NCI-H2029 treated with DMSO at 0.1 percent for 48 hours (cell line): ENCODE measurements around the gene OSBPL10.

Experiments used
- DNase-seq: peaks from one replicate; lab custom pipeline; 2025; lab: John Stamatoyannopoulos, UW

OSBPL10 gene

DNA sequence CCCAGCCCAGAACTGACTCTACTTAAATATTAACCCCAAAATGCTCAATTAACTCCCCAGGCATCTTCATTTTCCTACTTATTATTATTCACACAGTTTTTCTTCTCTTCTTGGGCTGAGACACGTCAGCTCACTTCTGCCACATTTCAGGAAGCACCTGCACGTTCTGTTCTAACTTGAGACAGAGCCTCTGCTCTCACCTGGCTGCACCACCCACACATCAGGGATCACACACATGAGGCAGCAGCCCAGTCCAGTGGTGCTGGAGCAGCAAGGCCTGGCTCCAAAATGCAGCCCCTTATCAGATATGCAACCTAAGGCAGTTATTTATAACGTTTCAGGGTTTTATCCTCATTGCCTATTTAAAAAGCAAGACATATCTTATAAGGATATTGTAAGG is 127.5 kb downstream of the OSBPL10 start:
- DNase-seq, result no peak

DNA sequence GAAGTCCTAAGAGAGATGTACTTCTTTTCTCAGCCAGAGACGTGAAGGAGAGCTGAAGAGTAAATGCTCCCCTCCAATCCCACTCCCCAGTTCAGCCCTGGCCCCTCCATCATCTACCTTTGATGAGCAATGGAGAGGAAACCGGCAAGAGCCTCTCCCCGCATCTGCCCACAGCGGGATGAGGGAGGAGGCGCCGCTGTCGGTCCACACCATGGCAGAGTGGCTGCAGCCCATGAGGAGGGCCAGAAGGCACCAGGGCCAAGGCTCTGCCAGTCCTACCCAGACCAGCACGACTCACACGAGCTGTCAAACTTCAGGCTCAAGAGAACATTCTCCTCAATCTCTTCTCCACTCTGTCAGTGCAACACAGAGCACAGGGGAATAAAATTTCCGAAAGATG is 129.8 kb downstream of the OSBPL10 start:
- DNase-seq, result no peak

DNA sequence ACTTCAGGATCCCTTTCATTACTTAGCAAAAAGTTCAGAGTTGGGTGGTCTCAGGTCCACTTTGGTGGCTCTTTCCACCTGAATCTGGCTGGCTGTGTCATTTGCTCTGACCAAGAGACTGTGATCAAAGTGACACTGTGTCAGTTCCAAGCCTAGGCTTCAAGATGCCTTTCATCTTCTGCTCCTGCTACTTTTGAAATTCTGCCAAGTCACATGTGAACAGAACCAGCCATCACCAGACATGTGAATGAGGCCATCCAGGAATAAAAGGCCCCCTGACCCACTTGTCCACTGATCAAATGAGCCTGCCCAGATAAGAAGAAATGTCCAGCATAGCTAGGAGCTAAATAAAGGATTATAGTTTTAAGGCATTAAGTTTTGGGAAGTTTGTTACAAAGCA is 132.2 kb downstream of the OSBPL10 start:
- DNase-seq, result no peak

DNA sequence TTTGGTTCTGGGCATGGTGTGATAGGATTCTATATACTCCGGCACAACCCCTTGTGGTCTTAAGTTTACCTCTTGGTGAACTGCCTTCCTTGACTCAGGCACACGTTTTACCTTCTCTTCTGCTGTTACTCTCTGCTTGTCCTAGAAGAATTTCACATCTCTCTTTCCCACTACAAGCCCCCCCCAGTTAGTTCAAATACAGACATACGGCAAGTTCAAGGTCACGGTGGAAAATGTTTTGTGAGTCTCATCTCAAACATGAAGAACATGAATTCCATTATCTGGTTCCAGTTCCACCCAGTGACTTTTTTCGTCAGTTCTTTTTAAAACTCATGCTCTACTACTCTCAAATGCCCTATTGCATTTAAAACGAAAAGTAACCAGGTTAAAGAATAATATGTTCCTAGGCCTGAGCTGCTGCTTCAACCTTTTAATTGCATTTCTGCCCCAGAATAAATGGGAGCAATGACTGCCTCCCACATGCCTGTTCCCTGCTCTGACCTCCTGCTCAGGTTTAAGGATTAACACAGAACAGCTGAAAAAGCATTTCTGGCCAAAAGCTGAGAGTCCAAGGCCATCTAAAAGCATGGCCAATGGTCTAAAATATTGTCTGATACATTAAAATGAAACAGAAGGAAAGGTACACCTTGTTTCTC is 132.8 kb downstream of the OSBPL10 start:
- DNase-seq, result no peak

DNA sequence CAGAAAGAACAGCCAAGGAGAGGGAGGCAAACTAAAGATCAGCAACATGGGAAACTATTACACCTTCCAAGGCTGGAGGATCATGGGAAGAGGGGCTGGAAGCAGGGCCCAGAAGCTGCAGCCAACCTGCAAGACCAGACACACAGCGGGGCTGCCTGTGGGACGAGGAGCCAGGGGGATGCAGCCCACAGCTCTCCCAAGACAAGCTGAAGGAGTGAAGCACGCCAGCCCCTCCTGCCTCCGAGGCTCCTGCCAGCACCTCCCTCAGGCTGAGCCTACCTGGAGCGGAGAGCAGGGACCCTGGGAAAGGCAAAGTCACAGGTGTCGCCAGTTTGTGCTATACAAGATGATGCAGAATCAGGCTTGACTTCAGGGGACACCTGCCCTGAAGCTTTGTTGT is 133.3 kb downstream of the OSBPL10 start:
- DNase-seq, result no peak

DNA sequence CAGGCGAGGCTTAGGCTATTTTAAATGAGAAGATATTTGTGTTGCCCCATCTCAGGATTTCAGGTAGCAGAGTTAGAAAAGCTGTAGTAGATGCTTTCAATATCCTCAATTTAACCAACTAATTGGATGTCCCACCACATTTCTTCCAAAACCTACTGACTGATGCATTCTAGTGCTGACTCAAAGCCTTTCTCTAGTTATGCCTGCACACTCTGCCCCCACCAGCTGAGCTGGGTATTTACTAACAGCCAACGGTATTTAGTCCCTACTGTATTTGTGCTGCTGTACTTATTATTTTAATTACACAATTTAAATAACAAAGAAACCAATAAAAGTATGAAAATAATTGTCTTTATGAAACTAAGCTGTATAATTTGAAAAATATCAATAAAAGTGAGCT is 139.5 kb downstream of the OSBPL10 start:
- no peak for DNase-seq

DNA sequence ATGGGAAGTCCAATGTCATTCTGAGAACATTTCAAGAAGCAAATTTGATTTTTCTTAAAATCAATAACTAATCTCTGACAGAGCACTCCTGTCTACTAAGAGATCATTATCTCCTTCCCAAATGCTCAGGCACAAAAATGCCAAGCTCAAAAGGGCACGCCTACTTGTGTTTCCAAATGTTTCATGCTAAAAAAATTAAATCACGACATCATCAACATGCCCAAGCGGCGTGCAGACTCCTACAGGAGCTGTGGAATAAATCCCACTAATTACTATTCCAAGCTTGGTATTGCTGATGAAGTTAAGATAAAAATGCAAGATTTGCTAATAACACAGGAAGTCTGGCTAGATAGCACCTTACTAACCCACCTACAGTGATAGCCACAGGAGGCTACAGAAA is 140.8 kb downstream of the OSBPL10 start:
- DNase-seq, result no peak

DNA sequence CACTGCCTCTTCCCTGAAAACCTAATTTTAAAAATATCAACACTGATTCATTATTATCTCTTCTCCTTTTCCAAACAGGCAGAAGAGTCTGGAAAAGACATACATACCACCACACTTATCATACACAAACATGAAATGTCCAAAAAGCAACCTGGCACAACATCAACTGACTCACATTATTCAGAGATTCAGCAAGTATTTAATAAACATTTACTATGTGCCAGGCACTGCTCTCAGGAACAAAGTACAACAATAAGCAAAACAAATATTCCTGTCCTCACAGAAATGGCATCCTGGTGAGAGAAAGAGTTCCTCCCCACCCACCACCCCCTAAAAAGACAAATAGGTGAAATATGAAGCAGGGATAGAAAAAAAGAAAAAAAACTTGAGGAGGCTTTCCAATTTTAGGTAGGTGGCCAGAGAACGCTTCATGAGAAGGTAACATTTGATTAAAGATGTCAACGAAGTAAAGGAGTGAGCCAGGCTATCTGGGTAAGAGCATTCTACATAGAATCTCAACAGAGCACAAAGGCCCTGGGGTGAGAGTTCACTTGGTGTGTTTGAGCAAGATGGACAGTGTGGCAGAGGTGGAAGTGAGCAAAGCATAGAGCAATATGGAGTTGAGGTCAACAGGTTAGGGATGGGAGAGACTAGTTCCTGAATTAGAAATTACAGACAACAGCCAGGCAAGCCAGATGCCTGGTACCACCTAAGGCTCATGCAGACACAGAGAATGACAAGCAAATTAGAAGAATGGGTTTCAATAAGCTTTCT is 141.7 kb downstream of the OSBPL10 start:
- no peak for DNase-seq

DNA sequence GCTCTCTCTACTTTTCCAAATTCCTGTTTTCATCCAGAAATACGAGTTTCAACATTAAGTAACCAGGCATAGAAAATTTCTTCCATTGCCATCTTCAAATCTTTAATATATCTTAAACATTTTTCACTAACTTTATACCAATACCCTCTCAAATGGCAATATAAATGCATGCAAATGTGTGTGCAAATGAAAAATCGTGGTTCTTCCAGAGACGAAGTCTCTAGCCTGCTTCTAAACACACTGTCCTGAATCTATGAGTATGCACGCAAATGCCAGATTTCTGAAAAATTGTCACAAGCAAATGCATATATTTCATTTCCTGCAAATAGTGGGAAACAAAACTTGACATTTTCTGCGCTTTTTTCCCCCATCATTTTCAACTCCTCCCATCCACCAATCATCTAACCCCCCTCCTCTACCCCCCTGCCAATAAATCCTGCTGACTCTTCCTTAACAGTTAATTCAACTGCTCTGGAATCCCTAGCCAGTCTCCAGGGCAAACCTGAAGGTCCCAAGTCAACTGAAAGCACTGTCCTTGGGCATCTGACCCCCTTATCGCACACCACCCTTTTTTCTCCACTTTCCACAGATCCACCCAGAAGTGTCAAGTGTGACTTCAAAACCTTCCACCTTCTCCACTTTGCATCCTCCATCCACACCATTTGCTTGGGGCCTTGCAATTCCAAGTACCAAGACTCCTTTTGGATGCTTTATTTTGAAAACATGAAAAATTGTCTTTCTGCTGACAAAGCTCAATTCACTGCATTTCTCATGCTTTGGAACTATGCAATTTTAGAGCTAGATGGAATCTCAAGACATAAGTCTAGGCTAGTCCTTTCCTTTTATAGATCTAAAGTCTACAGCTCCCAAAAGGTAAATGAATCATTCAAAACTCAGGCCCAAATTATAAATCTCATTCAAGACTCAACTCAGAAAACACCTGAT is 144.7 kb downstream of the OSBPL10 start:
- no peak for DNase-seq

DNA sequence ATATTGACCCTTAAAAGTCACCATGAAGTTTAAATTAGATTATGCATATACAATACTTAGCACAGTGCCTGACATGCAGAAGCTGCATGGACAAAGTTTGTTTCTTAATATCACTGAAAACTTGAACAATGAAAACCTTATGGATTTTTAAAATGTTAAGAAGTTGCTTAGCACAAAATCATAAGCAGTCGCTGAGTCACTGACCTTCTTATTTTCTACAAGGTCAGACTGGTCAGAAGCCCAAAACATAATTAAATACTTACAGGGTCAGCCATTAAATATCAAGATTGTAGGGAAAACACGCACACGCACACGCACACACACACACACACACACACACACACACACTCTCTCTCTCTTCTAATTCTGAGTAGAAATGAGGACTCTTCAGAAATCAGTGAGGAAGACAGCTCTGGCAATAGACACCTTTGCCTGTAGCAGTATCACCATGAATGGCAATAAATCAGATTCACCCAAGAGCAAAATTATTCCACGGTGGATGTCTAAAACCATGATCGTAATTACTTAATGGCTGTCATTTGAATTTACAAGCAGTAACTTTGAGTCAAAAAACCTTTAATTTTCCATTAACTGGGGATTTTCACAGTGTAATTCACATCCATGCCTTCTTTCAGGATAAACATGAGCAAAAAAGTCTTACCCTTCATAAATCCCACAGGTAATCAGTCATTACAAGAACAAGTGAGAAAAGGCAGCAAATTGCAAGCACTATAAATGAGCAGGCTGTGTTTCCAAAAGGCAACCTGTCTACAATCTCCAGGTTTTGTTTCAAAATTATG is 147.5 kb downstream of the OSBPL10 start:
- no peak for DNase-seq

DNA sequence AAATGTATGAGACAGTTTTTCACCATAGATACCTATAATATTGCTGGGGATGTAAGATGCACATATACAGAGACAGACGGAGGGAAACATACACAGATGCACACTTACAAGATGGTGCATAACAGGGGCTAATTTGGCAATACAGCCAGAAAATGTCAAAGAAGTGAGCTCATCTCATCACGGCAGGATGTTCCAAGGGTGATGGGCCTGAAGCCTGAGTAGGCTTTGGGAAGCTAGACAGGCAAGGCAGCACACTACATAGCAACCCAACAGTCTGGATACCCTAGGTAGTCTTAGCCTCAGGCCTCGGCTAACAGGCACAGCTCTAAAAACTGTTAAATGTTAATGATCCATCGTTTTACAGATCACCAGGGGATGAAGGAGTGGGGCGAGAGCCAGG is 148.5 kb downstream of the OSBPL10 start:
- no peak for DNase-seq

DNA sequence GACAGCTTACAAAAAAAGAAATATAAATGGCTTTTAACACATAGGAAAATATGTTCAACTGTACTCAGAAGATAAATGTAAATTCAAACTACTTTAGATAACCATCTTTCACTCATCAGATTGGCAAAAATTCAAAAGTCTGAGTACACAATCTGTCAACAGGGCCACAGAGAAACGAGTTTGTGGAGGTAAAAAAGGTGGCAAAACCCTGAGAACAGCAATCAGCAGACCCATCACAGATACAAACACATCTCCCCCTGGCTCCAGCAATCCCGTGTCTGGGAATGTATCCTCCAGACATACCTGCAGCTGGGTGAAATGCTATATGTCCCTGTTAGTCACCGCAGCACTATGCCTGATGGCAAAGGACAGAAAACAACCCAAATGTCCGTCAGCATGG is 149.5 kb downstream of the OSBPL10 start:
- peak; percentile 3 for DNase-seq

DNA sequence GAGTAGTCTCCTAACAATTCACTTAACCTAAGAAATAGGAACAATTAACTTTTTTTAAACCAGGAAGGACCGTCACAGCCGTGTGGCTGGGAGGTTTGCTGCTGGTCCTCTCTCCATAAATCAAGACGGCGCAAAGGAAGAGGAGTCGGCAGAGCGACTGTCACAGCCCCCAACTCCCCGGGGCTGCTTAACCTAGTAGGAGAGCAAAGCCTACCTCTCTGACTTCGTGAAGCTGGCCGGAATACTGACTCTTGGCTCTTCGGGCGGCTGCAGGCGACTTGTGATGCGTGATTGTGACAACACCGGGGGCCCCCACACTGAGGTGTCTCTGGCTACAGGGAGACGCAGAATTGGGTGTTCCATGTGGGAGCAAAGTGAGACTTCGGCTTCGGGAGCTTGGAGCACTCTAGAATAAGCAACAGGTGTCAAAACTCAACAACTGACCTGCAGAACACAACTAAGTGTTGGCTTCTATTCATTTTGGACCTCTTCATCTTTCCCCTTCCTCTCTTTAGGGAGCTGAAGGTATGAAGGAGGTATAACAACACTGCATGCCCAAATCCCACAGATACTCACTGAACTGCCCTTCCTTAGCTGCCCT is 151.1 kb downstream of the OSBPL10 start:
- DNase-seq, result no peak

DNA sequence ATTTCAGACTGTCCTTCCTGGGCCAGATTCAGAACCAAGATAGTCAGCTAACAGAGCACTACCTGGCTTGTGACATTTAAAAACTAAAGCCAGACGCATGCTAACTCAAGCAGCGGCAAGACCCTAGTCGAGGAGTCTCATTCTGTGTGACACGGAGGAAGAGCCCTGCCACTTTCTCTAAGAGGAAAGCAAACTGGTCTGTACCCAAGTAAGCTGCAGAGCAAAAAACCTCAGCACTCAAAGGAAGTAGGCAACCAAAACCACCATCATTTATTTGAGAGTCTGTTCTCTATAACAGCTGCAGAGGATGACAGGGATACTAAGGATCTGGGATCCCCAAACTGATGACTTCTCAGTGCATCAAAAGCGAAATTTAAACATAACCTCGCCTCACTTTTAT is 152.1 kb downstream of the OSBPL10 start:
- no peak for DNase-seq

DNA sequence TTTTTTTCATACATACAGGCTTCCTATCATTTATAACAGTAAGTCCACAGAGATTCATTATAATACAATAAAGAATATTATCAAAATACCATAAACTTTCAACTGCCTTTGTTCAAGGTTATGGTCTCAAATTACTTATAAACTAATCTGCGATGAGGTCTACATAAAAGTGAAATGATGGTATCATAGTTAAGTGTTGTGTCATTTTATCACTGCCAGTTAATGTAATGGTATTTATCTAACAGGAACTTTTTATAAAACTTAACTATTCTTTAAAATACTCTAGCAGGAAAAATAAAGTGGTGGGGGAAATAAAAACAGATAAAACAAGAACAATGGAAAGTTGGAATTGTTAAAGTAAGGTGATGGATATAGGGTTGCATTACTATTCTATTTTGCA is 153.1 kb downstream of the OSBPL10 start:
- DNase-seq, result no peak

DNA sequence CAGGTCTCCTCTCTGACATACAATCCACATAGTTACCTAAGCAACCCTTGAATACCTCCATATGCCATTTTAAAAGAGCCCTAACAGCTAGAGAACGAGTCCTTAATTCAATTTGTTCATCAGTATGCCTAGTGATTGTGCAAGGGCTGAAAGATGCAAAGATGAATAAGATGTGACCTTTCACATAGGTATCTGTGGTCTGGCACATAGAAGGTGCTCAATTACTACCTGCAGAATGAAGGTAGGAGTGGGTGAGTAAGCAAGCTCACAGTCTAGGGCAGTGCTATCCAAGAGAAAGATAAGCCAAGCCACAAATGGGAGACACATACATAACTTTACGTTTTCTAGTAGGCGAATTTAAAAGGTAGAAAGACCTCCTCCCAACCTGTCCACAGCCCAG is 157.9 kb downstream of the OSBPL10 start:
- DNase-seq, result no peak

DNA sequence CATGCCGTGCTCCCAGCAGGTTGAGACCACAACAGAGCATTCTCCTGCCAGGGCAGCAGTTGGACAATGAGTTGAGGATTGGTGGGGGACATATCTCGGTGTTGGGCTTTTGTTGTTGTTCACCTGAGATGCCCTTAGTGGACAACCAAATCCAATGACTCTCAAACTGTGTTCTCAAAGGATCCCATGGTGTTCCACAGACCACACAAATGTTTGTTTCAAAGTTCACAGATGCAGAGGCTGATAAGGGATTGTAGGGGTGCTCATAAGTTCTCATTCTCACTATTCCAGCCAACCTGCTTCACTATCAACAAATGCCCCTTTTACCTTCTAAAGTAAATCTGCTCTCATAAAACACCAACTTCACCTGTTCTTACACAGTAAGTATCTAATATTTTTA is 159.9 kb downstream of the OSBPL10 start:
- DNase-seq, result no peak

DNA sequence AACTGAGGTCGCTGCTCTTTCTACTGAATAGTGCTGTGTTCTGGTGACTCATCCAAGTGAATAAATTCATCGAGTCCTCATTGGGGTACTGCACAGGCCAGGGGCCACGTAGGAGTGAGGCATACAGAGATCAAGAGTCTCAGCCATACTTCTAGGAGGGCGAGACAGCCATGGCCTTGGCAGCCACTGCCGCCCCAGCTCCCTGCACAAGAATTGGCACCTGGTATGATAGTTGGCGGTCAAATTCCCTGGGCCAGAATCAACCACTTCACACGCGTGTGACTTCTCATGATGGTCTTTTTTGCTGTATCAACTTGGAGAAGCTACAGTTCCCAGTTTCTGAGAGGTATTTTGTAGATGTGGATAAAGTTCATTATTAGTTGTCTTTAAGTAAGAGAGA is 161.6 kb downstream of the OSBPL10 start:
- DNase-seq, result no peak

DNA sequence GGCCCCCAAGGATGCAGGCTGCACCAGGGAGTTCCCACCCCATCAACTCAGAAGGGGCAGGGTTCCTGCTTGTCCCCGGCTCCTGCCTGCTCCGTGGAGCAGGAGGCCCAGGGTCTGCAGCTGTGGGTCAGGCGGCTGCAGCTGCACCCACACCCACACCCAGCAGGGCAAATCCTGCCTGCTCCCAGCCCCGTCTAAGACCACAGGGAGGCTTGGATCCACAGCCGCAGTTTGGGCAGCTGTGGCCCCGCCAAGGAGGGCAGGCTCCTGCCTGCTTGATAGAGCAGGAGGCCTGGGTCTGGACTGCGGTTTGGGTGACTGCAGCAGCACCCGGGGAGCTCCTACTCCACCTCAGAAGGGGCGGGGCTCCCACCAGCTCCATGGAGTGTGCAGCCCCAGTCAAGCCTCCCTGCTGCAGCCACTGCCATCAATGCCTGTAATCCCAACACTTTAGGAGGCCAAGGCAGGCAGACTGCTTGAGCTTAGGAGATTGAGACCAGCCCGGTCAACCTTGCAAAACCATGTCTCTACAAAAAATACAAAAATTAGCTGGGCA is 163.6 kb downstream of the OSBPL10 start:
- DNase-seq, result no peak

DNA sequence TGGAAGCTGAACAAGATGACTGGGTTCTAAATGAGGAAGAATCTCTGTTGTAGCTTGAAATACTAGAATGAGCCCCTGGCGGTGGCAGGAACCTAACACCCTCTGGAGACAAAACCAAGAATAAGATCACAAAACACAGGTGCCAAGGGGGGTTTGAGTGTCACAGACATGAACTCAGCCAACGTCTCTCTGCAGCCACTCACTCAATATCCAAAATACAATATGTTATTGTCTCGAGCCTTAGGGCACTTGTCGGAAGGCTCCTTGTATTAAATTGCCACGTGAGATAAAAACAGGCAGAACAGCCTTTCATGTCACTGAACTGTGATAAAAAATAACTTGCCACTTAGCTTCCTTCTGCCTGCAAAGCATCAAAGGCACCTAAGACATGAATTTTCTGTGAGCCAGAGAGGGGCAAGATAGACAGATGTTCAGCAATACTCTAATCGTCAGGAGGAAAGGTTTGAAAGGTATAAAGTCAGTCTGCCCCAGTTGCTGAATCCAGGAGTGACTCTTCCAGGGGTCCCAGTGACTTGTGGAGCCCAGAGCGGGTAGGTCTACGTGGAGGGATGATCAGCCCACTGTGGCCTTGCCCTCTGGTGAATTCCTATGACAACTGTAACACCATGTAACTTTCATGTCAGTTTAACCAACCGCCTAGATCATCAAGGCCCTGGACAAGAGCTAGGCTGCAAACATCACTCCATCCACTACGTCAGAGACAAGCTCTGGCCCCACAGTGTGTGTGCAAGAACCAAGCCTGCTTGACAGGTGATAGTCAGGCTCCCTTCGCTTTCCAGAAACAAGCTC is 165.2 kb downstream of the OSBPL10 start:
- no peak for DNase-seq
